ENCODE results near the gene TFPI.

DNA sequence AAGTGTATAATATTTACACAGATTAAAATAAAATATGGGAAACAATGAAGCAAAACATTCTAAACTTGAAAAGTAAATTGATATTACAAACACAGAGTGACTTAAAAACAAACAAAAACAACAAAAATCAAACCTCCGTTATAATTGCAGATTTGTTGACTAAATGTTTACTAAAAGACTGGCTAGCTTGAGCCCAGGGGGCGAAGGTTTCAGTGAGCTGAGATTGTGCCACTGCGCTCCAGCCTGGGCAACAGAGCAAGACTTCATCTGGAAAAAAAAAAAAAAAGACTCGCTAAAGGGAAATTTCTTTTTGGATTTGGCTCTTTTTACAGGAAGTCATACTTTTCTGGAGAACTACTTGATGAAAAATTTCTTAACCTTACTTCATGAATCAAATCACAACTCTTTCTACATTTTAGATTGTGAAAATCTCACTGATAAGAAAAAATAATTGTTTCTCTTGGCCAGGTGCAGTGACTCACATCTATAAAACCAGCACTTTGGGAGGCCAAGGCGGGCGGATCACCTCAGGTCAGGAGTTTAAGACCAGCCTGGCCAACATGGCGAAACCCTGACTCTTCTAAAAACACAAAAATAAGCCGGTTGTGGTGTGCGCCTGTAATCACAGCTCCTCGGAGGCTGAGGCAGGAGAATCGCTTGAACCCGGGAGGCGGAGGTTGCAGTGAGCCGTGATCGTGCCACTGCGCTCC, 9.7 kb downstream of the TFPI start:
- TF ChIP-seq, protein P1, sequence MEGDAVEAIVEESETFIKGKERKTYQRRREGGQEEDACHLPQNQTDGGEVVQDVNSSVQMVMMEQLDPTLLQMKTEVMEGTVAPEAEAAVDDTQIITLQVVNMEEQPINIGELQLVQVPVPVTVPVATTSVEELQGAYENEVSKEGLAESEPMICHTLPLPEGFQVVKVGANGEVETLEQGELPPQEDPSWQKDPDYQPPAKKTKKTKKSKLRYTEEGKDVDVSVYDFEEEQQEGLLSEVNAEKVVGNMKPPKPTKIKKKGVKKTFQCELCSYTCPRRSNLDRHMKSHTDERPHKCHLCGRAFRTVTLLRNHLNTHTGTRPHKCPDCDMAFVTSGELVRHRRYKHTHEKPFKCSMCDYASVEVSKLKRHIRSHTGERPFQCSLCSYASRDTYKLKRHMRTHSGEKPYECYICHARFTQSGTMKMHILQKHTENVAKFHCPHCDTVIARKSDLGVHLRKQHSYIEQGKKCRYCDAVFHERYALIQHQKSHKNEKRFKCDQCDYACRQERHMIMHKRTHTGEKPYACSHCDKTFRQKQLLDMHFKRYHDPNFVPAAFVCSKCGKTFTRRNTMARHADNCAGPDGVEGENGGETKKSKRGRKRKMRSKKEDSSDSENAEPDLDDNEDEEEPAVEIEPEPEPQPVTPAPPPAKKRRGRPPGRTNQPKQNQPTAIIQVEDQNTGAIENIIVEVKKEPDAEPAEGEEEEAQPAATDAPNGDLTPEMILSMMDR (IDR thresholded peaks at IDR 0.05): no peak
- TF ChIP-seq POLR2A (IDR thresholded peaks at IDR 0.05): no peak
